Hindlimb muscle (tissue), 1 donor: ENCODE results near the gene MAPKAPK5. TPM values are rescaled to one million over a fixed set of nuclear protein-coding genes. Genes with fewer than 3 reads are reported as not detected.
"Not testable (repeated sequence)": the region's sequence is repeated elsewhere in the genome, so short reads cannot be mapped to it uniquely, and the experiment has no call there.

Source experiments
- DNase-seq: peaks from one replicate; pipeline ENCODE4 v3.0.0-alpha.2; 2013
- polyA plus RNA-seq: library from polyadenylated mRNA; unstranded; fragments of 120-200 nt; gene quantifications from one replicate; pipeline ENCODE4 v1.2.1, GENCODE V29; 2013; ENCODE audit not compliant: insufficient read length

MAPKAPK5 gene
- polyA plus RNA-seq, 1 donor = 36.5 TPM

DNA sequence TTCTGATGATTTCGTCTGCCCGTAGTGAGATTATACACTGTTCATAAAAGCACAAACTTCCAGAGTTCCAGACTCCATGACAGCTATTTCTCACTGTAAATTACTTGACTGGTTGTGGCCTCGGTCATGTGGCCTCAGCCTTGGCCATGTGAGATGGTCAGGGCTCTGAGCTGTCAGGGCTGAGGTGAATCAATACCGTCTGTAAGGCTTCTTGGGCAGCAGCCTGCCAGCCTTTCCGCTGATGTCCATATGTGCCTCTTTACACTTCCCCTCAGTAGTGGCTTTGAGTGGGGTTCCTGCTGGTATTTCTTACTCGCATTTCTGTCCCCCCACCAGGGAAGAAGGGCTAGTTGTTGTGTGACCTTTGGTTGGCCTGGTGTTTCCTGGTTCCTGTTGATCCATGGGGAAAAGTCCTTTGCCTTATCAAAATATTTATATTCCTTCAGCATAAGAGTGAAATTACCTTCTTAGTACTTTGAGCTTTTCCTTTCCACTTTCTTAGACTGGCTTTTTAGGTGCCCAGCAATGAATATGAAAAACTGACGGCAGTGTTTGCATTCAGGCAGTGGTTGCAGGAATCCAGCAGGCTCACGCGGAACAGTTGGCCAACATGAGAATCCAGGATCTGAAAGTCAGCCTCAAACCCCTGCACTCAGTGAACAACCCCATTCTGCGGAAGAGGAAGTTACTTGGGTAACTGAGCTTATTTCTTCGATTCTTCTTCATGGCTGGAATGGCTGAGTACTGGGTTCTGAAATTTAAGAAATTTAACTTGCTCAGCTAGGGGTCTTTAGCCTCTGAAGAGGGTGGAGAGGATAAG, 46.1 kb downstream of the MAPKAPK5 start:
- no peak for DNase-seq

DNA sequence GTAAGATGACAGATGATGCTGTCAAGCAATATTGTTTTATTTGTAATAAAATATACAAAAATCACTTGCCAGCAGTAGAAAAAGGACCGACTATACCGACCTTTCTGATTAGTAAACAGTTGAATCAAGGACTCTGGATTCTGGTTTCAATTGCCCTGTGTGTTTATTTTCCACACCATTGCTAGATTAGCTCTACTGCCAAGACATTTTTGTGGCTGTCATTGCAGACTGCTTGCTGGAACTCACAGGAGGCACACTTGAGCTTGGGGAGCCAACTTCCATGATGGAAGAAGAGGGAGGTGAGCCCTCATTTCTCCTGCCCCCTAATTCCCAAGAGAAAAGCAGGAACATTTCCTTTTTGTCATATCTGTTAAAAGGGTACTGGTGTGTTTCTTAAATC, 51.3 kb downstream of the MAPKAPK5 start:
- DNase-seq = no peak

DNA sequence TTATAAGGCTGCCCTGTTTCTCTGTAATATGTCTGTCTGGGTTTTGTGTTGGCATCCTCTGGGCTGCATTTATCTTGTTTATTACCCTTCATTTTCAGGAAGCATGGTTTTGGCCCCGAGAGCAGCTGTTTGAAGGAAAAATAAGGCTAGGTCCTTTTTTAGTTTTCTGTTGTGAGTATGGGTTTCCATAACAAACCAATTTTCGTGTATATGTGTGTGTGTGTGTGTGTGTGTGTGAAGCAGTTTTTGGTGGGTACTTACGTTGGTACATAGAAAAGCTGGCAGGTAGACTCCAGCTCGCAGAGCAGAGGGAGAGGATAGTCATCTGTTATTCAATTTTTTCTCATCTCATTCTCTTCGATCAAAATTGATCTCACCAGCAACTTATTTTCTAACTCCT, 52.5 kb downstream of the MAPKAPK5 start:
- no peak for DNase-seq

DNA sequence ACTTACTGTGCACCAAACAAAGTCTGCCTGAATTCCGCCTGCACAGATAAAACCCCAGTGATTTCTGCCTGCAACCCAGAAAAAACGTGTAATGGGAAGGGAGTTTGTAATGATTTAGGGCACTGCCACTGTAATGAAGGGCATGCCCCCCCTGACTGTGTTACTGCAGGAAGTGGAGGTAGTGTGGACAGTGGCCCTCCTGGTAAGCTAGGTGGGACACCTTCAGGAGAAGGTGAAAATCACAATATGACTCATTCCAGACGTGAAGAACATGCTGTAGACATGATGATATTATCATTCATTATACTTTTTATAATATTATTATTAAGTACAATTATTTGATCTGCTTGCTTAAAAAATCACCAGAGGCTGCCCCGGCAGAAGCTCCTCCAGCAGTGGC, 59.2 kb downstream of the MAPKAPK5 start:
- no peak for DNase-seq

DNA sequence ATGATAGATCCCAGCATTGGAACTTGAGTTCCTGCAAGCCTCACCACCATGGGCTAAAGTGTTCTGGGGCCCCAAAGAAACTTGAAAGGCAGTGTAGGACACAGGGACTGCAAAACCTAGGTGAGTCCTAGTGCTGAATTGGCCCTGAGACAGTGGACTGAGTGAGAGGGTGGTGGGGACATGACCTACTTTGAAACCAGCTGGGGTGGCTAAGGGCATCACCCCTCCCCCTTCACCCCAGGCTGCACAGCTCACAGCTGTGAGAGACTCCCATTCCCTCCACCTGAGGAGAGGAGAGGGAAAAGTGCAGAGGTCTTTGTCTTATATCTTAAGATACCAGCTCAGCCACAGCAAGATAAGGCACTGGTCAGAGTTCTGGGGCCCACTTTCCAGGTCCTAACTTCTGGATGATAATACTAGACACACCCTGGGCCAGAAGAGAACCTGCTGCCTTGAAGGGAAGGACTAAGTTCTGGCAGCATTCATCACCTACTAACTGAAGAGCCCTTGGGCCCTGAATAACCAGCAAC, 62.5 kb downstream of the MAPKAPK5 start:
- DNase-seq = no peak

GRCh38 chr12:111905502-111905901, 63.5 kb downstream of the MAPKAPK5 start:
- no peak for DNase-seq

- DNase-seq = no peak
These were observed 65.7 kb downstream of the MAPKAPK5 start for GRCh38 chr12:111907740-111908139.

DNA sequence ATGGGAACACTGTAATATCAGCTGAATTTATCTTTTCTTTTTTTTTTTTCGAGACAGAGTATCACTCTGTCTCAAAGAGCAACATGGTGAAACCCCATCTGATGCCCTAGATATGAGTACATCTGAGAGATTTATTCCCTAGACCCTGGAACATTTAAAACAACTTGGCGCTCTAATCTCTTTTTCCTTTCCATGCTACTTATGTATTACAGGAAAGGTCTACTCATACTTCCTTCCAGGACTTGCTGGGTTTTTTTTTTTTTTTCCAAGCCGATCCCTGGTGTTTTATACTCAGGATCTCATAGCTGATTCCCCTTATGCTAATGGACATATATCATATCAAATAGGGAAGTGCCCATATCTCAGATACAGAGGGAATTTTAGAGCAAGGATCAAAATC, 83.1 kb downstream of the MAPKAPK5 start:
- DNase-seq = no peak

- DNase-seq = no peak
These were observed 84.6 kb downstream of the MAPKAPK5 start for GRCh38 chr12:111926631-111927030.

GRCh38 chr12:111927346-111927745, 85.3 kb downstream of the MAPKAPK5 start:
- no peak for DNase-seq

DNA sequence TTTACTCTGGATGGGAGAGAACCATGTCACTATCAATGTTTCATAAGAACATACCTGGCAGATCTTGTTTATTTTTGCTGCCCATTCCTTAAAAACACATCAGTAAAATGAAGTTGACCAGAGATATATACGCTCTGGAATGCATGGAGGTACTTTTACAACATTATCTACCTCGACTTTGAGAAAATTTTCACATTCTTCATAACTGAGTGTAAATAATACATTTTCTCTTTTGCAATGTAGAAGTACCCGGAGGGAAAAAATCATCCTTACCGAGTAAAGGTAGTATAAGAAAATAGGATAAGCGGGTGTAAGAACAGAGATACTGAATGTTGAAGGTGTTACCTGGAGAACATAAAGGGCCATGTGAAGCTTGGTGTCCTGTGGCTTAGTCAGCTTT, 90.2 kb downstream of the MAPKAPK5 start:
- no peak for DNase-seq

GRCh38 chr12:111936869-111937268, 94.8 kb downstream of the MAPKAPK5 start:
- no peak for DNase-seq

DNA sequence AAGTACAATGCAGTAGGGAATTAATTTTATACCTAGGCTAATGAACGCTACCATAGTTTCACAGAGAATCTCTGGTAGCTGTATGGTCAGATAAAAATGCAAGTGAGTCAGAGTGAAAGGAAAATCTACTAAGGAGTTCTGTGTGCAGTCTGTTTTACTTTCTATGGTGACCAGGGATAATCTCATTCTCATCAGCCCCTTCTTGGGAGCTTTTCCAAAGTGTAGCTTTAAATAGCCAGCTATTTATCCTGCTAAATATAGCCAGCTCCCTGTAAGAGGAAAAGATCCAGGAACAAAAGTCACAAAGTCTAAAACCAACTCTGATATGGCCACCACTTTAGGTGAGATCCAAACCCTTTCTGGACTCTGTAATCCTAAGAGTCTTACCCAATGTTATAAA, 95.4 kb downstream of the MAPKAPK5 start:
- peak; percentile 2 for DNase-seq

- DNase-seq = no peak
These were observed 100.5 kb downstream of the MAPKAPK5 start for GRCh38 chr12:111942557-111942956.

GRCh38 chr12:111943929-111944328, 101.9 kb downstream of the MAPKAPK5 start:
- no peak for DNase-seq

- not testable (repeated sequence) for DNase-seq
These were observed 109.1 kb downstream of the MAPKAPK5 start for GRCh38 chr12:111950961-111951676.

Other genes starting within 250 kb of the MAPKAPK5 start
- gene ATXN2, start 242.9 kb upstream of the MAPKAPK5 start, polyA plus RNA-seq = 53.4 TPM
- 13.9 TPM for gene BRAP, start 156.3 kb upstream of the MAPKAPK5 start, polyA plus RNA-seq
- gene ACAD10, start 156.2 kb upstream of the MAPKAPK5 start, polyA plus RNA-seq = 22.7 TPM
- 36.6 TPM for gene ALDH2, start 75.3 kb upstream of the MAPKAPK5 start, polyA plus RNA-seq
- gene TMEM116, start 170.9 kb downstream of the MAPKAPK5 start, polyA plus RNA-seq = 12.1 TPM
- 63.5 TPM for gene ERP29, start 171.2 kb downstream of the MAPKAPK5 start, polyA plus RNA-seq